CD4-positive, alpha-beta T cell treated with Interleukin-4 for 4 hours (primary cell): Measurements from ENCODE around the gene CEP55.

ENCODE experiments used
- DNase-seq: peaks from one replicate; pipeline ENCODE4 v3.0.0-alpha.2; 2020

The CEP55 gene

GRCh38 chr10:93471110-93471651 lies 25.2 kb upstream of the CEP55 start:
- DNase-seq = no peak

GRCh38 chr10:93473161-93473560 lies 23.3 kb upstream of the CEP55 start:
- DNase-seq = no peak

- no peak for DNase-seq
Observed at GRCh38 chr10:93473804-93474472, 22.5 kb upstream of the CEP55 start.

GRCh38 chr10:93475227-93475626 lies 21.2 kb upstream of the CEP55 start:
- DNase-seq = no peak

- DNase-seq = no peak
Observed at GRCh38 chr10:93475871-93476270, 20.5 kb upstream of the CEP55 start.

GRCh38 chr10:93476756-93477155 lies 19.7 kb upstream of the CEP55 start:
- DNase-seq = no peak

- DNase-seq = no peak
Observed at GRCh38 chr10:93478873-93479272, 17.5 kb upstream of the CEP55 start.

- no peak for DNase-seq
Observed at GRCh38 chr10:93481637-93482144, 14.7 kb upstream of the CEP55 start.

GRCh38 chr10:93482145-93482834 lies 14.1 kb upstream of the CEP55 start, which contains the start of gene MYOF:
TSS of gene MYOF (minus strand) at chr10:93482334. CDS start at chr10:93482194, 140 bp downstream.
- peak; percentile 66 for DNase-seq

- DNase-seq = no peak
Observed at GRCh38 chr10:93485690-93486089, 10.7 kb upstream of the CEP55 start.

- no peak for DNase-seq
Observed at GRCh38 chr10:93488956-93489528, 7.4 kb upstream of the CEP55 start.

GRCh38 chr10:93491602-93492121 lies 4.8 kb upstream of the CEP55 start:
- DNase-seq = no peak

- DNase-seq = no peak
Observed at GRCh38 chr10:93493162-93493561, 3.2 kb upstream of the CEP55 start.

- no peak for DNase-seq
Observed at GRCh38 chr10:93494494-93494893, 1.9 kb upstream of the CEP55 start.

GRCh38 chr10:93495654-93496321 lies 624 bp upstream of the CEP55 start:
- no peak for DNase-seq

GRCh38 chr10:93498166-93498565 lies 1.8 kb downstream of the CEP55 start:
- no peak for DNase-seq

GRCh38 chr10:93501650-93502049 lies 5.2 kb downstream of the CEP55 start:
- DNase-seq = no peak

GRCh38 chr10:93503075-93503474 lies 6.7 kb downstream of the CEP55 start:
- DNase-seq = peak; percentile 24

- DNase-seq = no peak
Observed at GRCh38 chr10:93505075-93505474, 8.7 kb downstream of the CEP55 start.

- no peak for DNase-seq
Observed at GRCh38 chr10:93509816-93510215, 13.4 kb downstream of the CEP55 start.

- no peak for DNase-seq
Observed at GRCh38 chr10:93512565-93512964, 16.2 kb downstream of the CEP55 start.

GRCh38 chr10:93513091-93513490 lies 16.7 kb downstream of the CEP55 start:
- no peak for DNase-seq

GRCh38 chr10:93514521-93514920 lies 18.1 kb downstream of the CEP55 start:
- DNase-seq = no peak
